Measurements from ENCODE around the gene TRPM3. TPM values are rescaled to one million over a fixed set of nuclear protein-coding genes. Genes with fewer than 3 reads are reported as not detected.
"Not testable (repeated sequence)": the region's sequence is repeated elsewhere in the genome, so short reads cannot be mapped to it uniquely, and the experiment has no call there.

TRPM3 gene
- total RNA-seq, 2 experiments from 2014 or later, result not detected

- CTCF ChIA-PET, result interaction anchor here (0.9 to 1.2 kb wide), 2 partner anchors 8 to 11 kb away, joined by 3 read pairs; no protein-coding TSS in a partner anchor
- Mint-ChIP-seq H3K9me3 (no peaks in the 10 kb centered on the region), H3K27ac (no peak overlapping the region), H3K4me1 (ENCODE audit: low read depth) (no peaks in the 10 kb centered on the region), H3K4me3 (no peak overlapping the region), H3K36me3 (no peaks in the 10 kb centered on the region), H3K27me3 (peaks cover 18% of the 10 kb centered on the region)
- intact Hi-C loops (cut with micrococcal nuclease), result loop anchor here (2.0 to 5.0 kb wide), 2 partner anchors 361 to 611 kb away; no protein-coding TSS in a partner anchor
- no peak for DNase-seq
- POLR2A ChIA-PET, result no interaction called here
Observed at GRCh38 chr9:70641631-70642030, 479.8 kb downstream of the TRPM3 start.

- intact Hi-C loops (cut with micrococcal nuclease), result loop anchor here (2.0 to 5.0 kb wide), 2 partner anchors 362 to 611 kb away; no protein-coding TSS in a partner anchor
- ChIA-PET POLR2A (no interaction called here), CTCF (interaction anchor here (0.8 kb wide), 1 partner anchor 283 kb away, joined by 3 read pairs; no protein-coding TSS in a partner anchor)
- Mint-ChIP-seq H3K27me3 (peaks cover 18% of the 10 kb centered on the region), H3K36me3 (no peaks in the 10 kb centered on the region), H3K27ac (no peak overlapping the region), H3K4me3 (no peak overlapping the region), H3K4me1 (ENCODE audit: low read depth) (no peaks in the 10 kb centered on the region), H3K9me3 (no peaks in the 10 kb centered on the region)
- no peak for DNase-seq
Observed at GRCh38 chr9:70641031-70641430, 480.4 kb downstream of the TRPM3 start.

GRCh38 chr9:70639853-70640814 lies 481.3 kb downstream of the TRPM3 start:
- Mint-ChIP-seq H3K9me3 (no peaks in the 10 kb centered on the region), H3K4me3 (no peak overlapping the region), H3K27ac (no peak overlapping the region), H3K36me3 (no peaks in the 10 kb centered on the region), H3K4me1 (ENCODE audit: low read depth) (no peaks in the 10 kb centered on the region), H3K27me3 (peaks cover 17% of the 10 kb centered on the region)
- intact Hi-C loops (cut with micrococcal nuclease), result loop anchor here (2.0 to 5.0 kb wide), 2 partner anchors 363 to 612 kb away; no protein-coding TSS in a partner anchor
- POLR2A ChIA-PET, result no interaction called here
- no peak for DNase-seq
- CTCF ChIA-PET, result interaction anchor here (0.6 to 1.1 kb wide), 16 partner anchors 9 to 1385 kb away, joined by 3 to 15 read pairs (median 4); no protein-coding TSS in a partner anchor

- H3K27me3 Mint-ChIP-seq, result peaks cover 3% of the 10 kb centered on the region
- no peak overlapping the region for H3K4me3 Mint-ChIP-seq
- H3K27ac Mint-ChIP-seq, result no peak overlapping the region
- intact Hi-C loops (cut with micrococcal nuclease), result no loop called here
- H3K9me3 Mint-ChIP-seq, result no peaks in the 10 kb centered on the region
- no peaks in the 10 kb centered on the region for H3K36me3 Mint-ChIP-seq
- no peak for DNase-seq
- ChIA-PET CTCF (interaction anchor here (0.7 kb wide), 1 partner anchor 34 kb away, joined by 4 read pairs; no protein-coding TSS in a partner anchor), POLR2A (no interaction called here)
- no peaks in the 10 kb centered on the region for H3K4me1 Mint-ChIP-seq (ENCODE audit: low read depth)
Observed at GRCh38 chr9:70635790-70636189, 485.6 kb downstream of the TRPM3 start.

- Mint-ChIP-seq H3K27ac (no peak overlapping the region), H3K4me1 (ENCODE audit: low read depth) (no peaks in the 10 kb centered on the region), H3K9me3 (no peaks in the 10 kb centered on the region), H3K4me3 (no peak overlapping the region), H3K27me3 (no peaks in the 10 kb centered on the region), H3K36me3 (no peaks in the 10 kb centered on the region)
- POLR2A ChIA-PET, result no interaction called here
- DNase-seq, result no peak
- intact Hi-C loops (cut with micrococcal nuclease), result no loop called here
- CTCF ChIA-PET, result no interaction called here
Observed at GRCh38 chr9:70634696-70635095, 486.7 kb downstream of the TRPM3 start.

GRCh38 chr9:70630971-70631370 lies 490.4 kb downstream of the TRPM3 start:
- ChIA-PET POLR2A (no interaction called here), CTCF (interaction anchor here (1.1 to 2.1 kb wide), 2 partner anchors 9 to 11 kb away, joined by 3 to 7 read pairs; no protein-coding TSS in a partner anchor)
- no peak for DNase-seq
- no peaks in the 10 kb centered on the region for H3K36me3 Mint-ChIP-seq
- H3K4me3 Mint-ChIP-seq, result no peak overlapping the region
- no peak overlapping the region for H3K27ac Mint-ChIP-seq
- H3K27me3 Mint-ChIP-seq, result peaks cover 2% of the 10 kb centered on the region
- intact Hi-C loops (cut with micrococcal nuclease), result no loop called here
- no peaks in the 10 kb centered on the region for H3K4me1 Mint-ChIP-seq (ENCODE audit: low read depth)
- no peaks in the 10 kb centered on the region for H3K9me3 Mint-ChIP-seq

- H3K27me3 Mint-ChIP-seq; POLR2A ChIA-PET; DNase-seq; H3K4me1 Mint-ChIP-seq (ENCODE audit: low read depth); H3K27ac Mint-ChIP-seq; H3K36me3 Mint-ChIP-seq; H3K4me3 Mint-ChIP-seq; H3K9me3 Mint-ChIP-seq; intact Hi-C loops (cut with micrococcal nuclease): not testable (repeated sequence)
- CTCF ChIA-PET, result interaction anchor here (1.3 kb wide), 1 partner anchor 274 kb away, joined by 3 read pairs; no protein-coding TSS in a partner anchor
Observed at GRCh38 chr9:70629080-70629685, 492.2 kb downstream of the TRPM3 start.

- Mint-ChIP-seq H3K4me3 (no peak overlapping the region), H3K27ac (no peak overlapping the region), H3K27me3 (peaks cover 4% of the 10 kb centered on the region), H3K4me1 (ENCODE audit: low read depth) (no peaks in the 10 kb centered on the region), H3K36me3 (no peaks in the 10 kb centered on the region), H3K9me3 (no peaks in the 10 kb centered on the region)
- ChIA-PET POLR2A (no interaction called here), CTCF (no interaction called here)
- no peak for DNase-seq
- intact Hi-C loops (cut with micrococcal nuclease), result no loop called here
Observed at GRCh38 chr9:70625078-70625477, 496.3 kb downstream of the TRPM3 start.

- ChIA-PET CTCF (no interaction called here), POLR2A (no interaction called here)
- no peaks in the 10 kb centered on the region for H3K4me1 Mint-ChIP-seq (ENCODE audit: low read depth)
- no peaks in the 10 kb centered on the region for H3K36me3 Mint-ChIP-seq
- H3K4me3 Mint-ChIP-seq, result no peak overlapping the region
- no peak overlapping the region for H3K27ac Mint-ChIP-seq
- intact Hi-C loops (cut with micrococcal nuclease), result no loop called here
- DNase-seq, result no peak
- no peaks in the 10 kb centered on the region for H3K27me3 Mint-ChIP-seq
- no peaks in the 10 kb centered on the region for H3K9me3 Mint-ChIP-seq
Observed at GRCh38 chr9:70618784-70619183, 502.6 kb downstream of the TRPM3 start.

- no peak overlapping the region for H3K4me3 Mint-ChIP-seq
- intact Hi-C loops (cut with micrococcal nuclease), result no loop called here
- no peaks in the 10 kb centered on the region for H3K4me1 Mint-ChIP-seq (ENCODE audit: low read depth)
- H3K36me3 Mint-ChIP-seq, result no peaks in the 10 kb centered on the region
- POLR2A ChIA-PET, result no interaction called here
- no peaks in the 10 kb centered on the region for H3K27me3 Mint-ChIP-seq
- no peak overlapping the region for H3K27ac Mint-ChIP-seq
- DNase-seq, result no peak
- no peaks in the 10 kb centered on the region for H3K9me3 Mint-ChIP-seq
- CTCF ChIA-PET, result no interaction called here
Observed at GRCh38 chr9:70617033-70617828, 504.2 kb downstream of the TRPM3 start.

- ChIA-PET CTCF (interaction anchor here (0.6 kb wide), 1 partner anchor 8 kb away, joined by 5 read pairs; no protein-coding TSS in a partner anchor), POLR2A (no interaction called here)
- Mint-ChIP-seq H3K9me3 (no peaks in the 10 kb centered on the region), H3K36me3 (no peaks in the 10 kb centered on the region), H3K4me1 (ENCODE audit: low read depth) (no peaks in the 10 kb centered on the region), H3K4me3 (no peak overlapping the region), H3K27ac (no peak overlapping the region), H3K27me3 (no peaks in the 10 kb centered on the region)
- DNase-seq, result no peak
- intact Hi-C loops (cut with micrococcal nuclease), result no loop called here
Observed at GRCh38 chr9:70616228-70616990, 505.0 kb downstream of the TRPM3 start.
